Uterus (tissue), 4 donors: ENCODE measurements around the gene METTL26. TPM values are rescaled to one million over a fixed set of nuclear protein-coding genes. Genes with fewer than 3 reads are reported as not detected.

Experiments used
- DNase-seq, 2 donors: peaks; one replicate each; pipeline ENCODE4 v3.0.0-alpha.2; 2019 to 2020
- H3K27ac ChIP-seq, 2 donors: fragments of 200-600 bp; sonication (generic); 1 replicate in 1 of 2; 2 replicates in 1 of 2; pipeline ENCODE4 v1.5.1; 2016 to 2018
- H3K27me3 ChIP-seq, 2 donors: fragments of 200-600 bp; sonication (generic); one replicate each; pipeline ENCODE4 v1.5.1; 2018 to 2019; ENCODE audit warnings: control low read depth in 1 of 2
- H3K36me3 ChIP-seq, 2 donors: fragments of 200-600 bp; sonication (generic); one replicate each; pipeline ENCODE4 v1.5.1; 2019; ENCODE audit warnings: control low read depth in 1 of 2
- H3K4me1 ChIP-seq, 2 donors: fragments of 200-600 bp; sonication (generic); one replicate each; pipeline ENCODE4 v1.5.1; 2018 to 2019; ENCODE audit warnings: control low read depth in 1 of 2
- H3K4me3 ChIP-seq, 2 donors: fragments of 200-600 bp; sonication (generic); 1 replicate in 1 of 2; 2 replicates in 1 of 2; pipeline ENCODE4 v1.5.1; 2018 to 2019; ENCODE audit warnings: mild to moderate bottlenecking in 1 of 2
- H3K9me3 ChIP-seq, 2 donors: fragments of 200-600 bp; sonication (generic); one replicate each; pipeline ENCODE4 v1.5.1; 2019; ENCODE audit warnings: control low read depth in 1 of 2
- CTCF ChIP-seq, 4 experiments: fragments of 200-600 bp in 2 of 4; fragments of 450-650 bp in 2 of 4; sonication (generic) in 2 of 4; IDR thresholded peaks; one replicate each; pipeline ENCODE4 v1.5.1; 2016 to 2019; ENCODE audit warnings: antibody characterized with exemption in 4 of 4, mild to moderate bottlenecking in 2 of 4, moderate library complexity in 1 of 4
- POLR2A ChIP-seq, 2 donors: fragments of 450-650 bp; IDR thresholded peaks; one replicate each; pipeline ENCODE4 v1.6.1; 2016; ENCODE audit warnings: antibody characterized with exemption in 2 of 2, mild to moderate bottlenecking in 1 of 2, moderate library complexity in 1 of 2
- intact Hi-C: fragments of 100-400 bp; cut with DNase I; formaldehyde crosslinking; loops from one replicate; pipeline ENCODE4 v1.15.1; 2023; ENCODE audit warnings: low total_unique reads
- total RNA-seq, 4 donors: library from RNA; depleted of rRNA in 3 of 4; stranded (reverse); fragments of >200 nt in 3 of 4; gene quantifications; one replicate each; pipeline versions ENCODE4 v1.1.0 to v1.2.4, GENCODE V29; 2014 to 2023
- donor health status: DM: yes; HTN: yes; CAD: no.

The METTL26 gene
- total RNA-seq, 4 donors from 2014 or later = 29.5 to 171 (median 97.1) TPM

GRCh38 chr16:628321-629061 lies 7.6 kb downstream of the METTL26 start:
- Histone ChIP-seq H3K27ac (no peak overlapping the region), H3K4me1 (peaks cover 0 to 13% of the 10 kb centered on the region in 2 donors), H3K9me3 (no peaks in the 10 kb centered on the region), H3K36me3 (no peaks in the 10 kb centered on the region), H3K27me3 (no peaks in the 10 kb centered on the region), H3K4me3 (no peak overlapping the region)
- peak in 1 of 2 donors; percentile 21 for DNase-seq
- intact Hi-C loops = no loop called here
- TF ChIP-seq POLR2A (IDR thresholded peaks at IDR 0.05) = no peak
- TF ChIP-seq CTCF (IDR thresholded peaks at IDR 0.05) = no peak

GRCh38 chr16:627454-628239 lies 8.5 kb downstream of the METTL26 start:
- no peak overlapping the region for H3K4me3 ChIP-seq
- no peaks in the 10 kb centered on the region for H3K36me3 ChIP-seq
- H3K27ac ChIP-seq = peak overlapping the region; percentile 89 to 93
- H3K9me3 ChIP-seq = no peaks in the 10 kb centered on the region
- H3K4me1 ChIP-seq = peaks cover 0 to 13% of the 10 kb centered on the region in 2 donors
- no peaks in the 10 kb centered on the region for H3K27me3 ChIP-seq
- intact Hi-C loops = no loop called here
- peak in 1 of 2 donors; percentile 65 for DNase-seq
- no peak for TF ChIP-seq CTCF (IDR thresholded peaks at IDR 0.05)
- no peak for TF ChIP-seq POLR2A (IDR thresholded peaks at IDR 0.05)

GRCh38 chr16:626787-627453 lies 9.2 kb downstream of the METTL26 start:
- H3K9me3 ChIP-seq = no peaks in the 10 kb centered on the region
- no peak for TF ChIP-seq CTCF (IDR thresholded peaks at IDR 0.05)
- TF ChIP-seq POLR2A (IDR thresholded peaks at IDR 0.05) = no peak
- no peak overlapping the region for H3K4me3 ChIP-seq
- H3K27me3 ChIP-seq = no peaks in the 10 kb centered on the region
- H3K4me1 ChIP-seq = peaks cover 0 to 13% of the 10 kb centered on the region in 2 donors
- peak overlapping the region; percentile 89 to 93 for H3K27ac ChIP-seq
- no peaks in the 10 kb centered on the region for H3K36me3 ChIP-seq
- intact Hi-C loops = no loop called here
- peak; percentile 89 to 94 for DNase-seq

GRCh38 chr16:625977-626765 lies 9.9 kb downstream of the METTL26 start:
- DNase-seq = peak in 1 of 2 donors; percentile 30
- no peaks in the 10 kb centered on the region for H3K9me3 ChIP-seq
- TF ChIP-seq POLR2A (IDR thresholded peaks at IDR 0.05) (no peak), CTCF (IDR thresholded peaks at IDR 0.05) (no peak)
- no peaks in the 10 kb centered on the region for H3K36me3 ChIP-seq
- H3K4me1 ChIP-seq = peaks cover 0 to 11% of the 10 kb centered on the region in 2 donors
- no peaks in the 10 kb centered on the region for H3K27me3 ChIP-seq
- no peak overlapping the region for H3K4me3 ChIP-seq
- peak overlapping the region; percentile 89 to 93 for H3K27ac ChIP-seq
- intact Hi-C loops = no loop called here
